Hypothalamus (tissue), 51 donors: ENCODE measurements around the gene TSC22D3.

Experiments used
- DNase-seq, 51 donors: peaks; one replicate each; lab custom pipeline; 2025; lab: John Stamatoyannopoulos, UW

The TSC22D3 gene

DNA sequence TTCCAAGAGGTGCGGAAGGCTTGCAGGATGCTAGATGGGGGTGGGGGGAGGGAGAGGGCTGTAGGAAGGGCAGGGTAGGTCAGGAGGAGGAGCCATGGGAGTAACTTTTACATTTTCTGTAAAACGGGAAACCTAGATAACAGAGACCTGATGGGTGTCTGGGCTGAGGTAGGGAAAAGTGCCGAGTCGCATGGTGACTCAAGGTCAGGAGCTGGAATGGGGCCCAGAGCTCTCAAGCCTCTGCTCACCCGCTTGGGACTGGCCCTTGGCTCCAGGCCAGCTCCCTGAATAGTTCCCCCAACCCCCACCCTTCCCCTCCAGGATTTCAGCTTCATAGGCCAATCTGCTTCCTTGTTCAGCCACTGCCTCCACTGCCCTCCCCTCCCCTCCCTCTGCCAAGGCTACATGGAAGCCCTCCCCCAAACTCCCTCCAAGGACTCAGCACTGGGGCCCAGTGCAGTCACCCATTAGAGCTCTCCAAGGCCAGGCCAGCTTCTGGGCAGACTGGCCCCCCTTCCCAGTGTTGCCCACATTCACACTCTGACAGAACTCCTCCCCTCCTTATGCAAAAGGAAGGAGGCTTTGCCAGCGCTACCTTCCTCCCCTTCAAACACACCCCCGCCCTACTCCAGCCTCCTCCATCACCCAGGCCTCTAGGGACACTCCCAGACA is 43.6 kb downstream of the TSC22D3 start:
- peak in 47 of 51 donors; percentile 2 to 88 (median 48) for DNase-seq

DNA sequence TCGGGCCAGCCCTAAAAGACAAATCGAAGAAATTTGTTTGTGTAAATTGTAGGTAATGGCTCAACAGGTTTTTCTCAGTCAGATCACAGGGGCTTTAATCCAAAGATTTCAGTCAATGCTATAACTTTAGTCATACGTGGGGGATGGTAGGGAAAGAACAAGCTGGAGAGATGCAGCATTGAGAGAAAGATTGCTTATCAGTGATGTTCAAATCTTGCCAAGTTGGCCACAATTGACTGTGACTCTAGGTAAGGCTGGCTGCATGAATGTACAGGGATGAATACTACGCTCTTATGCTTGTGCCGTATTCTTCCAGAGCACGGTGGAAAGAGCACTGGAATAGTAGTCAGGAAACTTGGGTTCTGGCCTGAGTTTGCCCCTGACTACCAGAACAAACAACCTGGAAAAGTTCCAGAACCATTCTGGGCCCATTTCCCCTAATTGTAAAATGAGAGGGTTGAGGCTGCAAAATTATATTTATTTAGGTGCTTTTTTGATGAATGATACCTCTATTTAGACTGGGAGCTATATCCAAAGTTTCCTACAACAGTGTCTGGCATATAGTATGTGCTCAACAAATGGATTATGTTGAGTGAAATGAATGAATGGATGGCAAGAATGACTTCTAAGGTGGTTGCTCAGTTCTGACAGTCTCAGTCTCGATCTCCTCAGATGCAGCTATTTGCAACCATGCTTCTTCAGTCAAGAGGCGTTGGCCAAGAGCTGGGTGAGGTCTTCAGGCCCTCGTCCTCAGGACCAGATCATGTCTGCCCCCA is 44.4 kb downstream of the TSC22D3 start:
- no peak for DNase-seq

DNA sequence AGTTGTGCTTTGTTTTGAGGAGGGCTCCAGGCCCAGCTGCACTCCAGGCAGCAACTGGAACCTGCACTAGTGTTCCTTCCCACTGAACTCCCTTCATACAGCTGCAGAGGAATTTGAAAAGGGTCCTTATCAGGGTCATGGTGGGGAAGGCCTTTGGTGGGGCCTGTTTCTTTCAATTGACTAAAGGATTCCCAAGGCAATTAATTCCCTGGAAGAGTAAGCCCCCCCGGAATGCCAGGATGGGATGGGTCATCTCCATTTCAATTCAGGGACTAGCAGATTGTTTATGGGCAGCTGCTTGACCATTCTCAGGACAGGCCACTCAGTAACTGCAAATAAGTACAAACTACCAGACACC is 45.3 kb downstream of the TSC22D3 start:
- no peak for DNase-seq

DNA sequence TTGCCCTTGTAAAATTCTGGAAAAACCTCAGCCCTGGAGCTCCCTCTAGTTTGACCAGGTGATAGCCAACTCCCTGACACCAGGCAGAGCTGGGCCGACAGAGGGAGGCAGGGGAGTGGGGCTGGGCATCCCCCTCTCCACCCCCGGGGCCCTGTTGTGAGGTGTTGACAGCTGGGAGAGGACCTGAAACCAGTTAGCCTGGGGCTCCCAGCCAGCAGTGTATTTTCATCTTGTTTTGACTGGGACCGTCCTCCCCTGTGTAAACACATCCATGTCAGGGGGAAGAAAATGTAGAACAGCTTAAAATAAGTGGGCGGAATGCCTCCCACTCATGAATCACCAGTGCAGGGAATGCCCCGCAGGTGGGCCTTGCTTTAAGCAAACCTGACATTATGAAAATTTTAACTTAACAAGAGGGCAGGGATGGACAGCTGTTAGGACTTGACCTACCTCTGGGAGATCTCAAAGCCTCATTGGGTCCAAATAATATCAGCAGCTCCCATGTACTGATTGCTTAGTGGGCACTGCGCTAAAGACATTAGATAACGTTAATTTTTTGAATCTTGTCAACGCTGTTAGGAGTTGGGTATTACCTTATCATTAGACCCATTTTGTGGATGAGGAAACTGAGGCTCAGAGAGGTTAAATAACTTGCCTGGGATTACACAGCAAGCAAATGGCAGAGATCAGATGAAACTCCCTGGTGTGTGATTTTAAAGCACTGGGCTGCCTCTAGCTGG is 45.9 kb downstream of the TSC22D3 start:
- DNase-seq: peak in 1 of 51 donors; percentile 28

DNA sequence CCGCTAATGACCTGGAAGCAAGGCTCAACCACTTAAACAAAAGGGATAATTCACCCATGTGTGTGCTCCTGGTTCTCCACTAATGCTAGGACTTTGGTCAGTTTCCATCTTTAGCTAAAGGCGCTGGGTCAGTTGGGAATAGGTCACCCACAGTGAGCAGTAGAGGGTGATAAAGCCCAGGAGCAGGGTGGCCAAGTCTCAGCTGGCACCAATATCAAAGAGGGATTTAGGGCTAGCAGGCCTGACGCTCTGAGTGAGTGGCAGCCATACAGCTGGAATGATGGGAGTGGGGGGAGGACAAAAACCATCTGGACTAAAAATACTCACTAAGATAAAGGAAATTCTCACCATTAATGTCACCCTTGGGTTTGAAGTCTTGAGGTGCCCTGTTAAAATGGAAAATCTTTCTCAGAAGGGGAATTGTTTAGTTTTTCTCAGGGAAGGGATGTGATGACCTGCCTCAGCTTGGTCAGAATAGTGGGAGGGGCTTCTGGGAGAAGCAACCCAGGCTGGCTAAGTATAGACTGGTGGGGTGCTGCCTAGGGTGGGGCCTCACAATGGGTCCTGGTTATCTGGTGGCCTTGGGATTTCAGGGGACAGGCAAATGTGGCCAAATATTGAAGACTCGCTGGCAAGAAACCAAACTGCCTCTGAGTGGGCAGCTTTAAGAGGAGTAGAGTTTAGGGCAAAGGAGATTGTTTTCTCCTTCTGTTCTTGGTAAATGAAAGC is 47.1 kb downstream of the TSC22D3 start:
- DNase-seq: peak in 17 of 51 donors; percentile 1 to 28 (median 3)

DNA sequence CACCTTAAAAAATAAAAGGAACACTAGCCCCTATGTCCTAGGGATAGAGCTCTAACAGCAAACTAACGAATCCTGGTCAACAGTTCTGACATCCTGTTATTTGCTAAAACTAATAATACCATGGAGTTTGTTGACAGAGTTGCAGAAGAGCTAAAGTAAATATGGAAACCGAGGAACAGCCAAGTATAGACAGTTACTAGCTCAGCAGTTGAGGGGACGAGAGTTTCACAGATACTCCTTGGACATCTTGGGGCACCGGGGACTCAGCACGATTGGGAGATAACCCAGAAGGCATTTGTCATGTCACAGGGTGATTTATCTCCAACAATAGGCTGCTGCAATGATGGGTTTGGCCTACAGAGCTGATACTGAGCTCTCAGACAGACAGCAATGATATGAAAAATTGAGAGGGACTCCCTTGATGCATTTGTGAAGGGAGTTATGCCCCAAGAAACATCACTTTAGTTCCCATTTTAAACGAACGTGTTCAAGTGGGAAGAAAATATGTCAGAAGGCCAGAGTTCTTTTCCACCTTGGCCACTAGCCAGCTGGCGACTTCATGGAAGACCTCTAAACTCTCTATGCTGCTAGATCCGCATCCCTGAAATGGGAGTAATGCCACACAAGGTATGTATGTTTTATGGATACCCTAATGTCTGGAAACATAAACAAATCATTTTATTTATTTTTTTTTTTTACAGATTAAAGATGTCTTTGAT is 48.6 kb downstream of the TSC22D3 start:
- no peak for DNase-seq

DNA sequence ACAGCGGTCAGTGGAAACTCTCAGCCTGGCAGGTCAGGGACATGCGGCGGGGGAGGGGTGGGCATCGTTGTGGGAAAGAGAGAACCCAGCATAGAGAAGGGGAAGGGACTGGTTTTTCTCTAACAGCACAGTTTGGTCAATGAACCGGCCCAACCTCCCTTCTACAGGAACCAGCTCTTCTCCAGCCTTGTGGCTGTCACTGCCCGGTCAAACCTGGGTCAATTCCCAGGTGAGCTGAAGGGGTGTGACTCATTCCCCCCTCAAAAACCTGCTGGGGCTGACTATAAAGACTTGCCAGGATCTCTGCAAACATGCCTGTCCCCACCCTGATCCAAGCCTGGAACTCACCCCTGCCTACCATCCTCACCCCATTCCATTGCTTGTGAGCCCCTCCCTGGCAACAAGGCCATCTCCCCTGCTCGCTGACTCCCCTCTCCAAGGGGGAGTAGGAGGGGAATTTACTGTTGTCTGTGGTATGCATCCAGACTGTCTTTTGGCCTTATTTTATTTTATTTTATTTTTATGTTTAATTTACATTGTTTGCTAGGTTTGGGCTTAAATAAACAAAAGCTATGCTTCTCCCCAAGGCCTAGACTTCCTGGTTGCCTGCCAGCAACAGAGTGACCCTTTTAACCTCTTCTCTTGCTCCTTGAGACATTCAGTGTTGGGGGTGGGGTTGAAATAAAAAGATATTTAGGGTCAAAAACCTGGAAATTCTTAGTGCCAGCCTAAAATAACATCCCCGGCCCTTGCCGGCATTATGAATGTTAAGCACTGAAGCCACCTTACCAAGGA is 49.6 kb downstream of the TSC22D3 start:
- DNase-seq: no peak

DNA sequence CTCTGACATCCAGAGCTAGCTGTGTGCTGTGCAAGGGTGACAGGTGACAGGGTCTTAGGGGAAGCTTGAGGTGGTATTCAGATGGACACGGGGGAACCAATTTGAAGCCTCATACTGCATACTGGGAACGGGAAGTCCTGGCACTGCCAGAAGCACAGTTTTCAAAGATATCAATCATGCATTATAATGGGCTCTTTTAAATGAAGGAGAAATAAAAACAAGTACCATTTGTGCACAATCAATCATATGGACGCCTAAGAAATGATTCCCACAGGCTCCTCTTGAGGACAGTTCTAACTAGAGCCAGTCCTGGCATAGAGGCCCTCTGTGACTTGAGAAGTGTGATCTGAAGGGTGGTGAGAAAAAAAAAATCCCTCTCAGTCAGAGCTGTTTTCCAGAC is 50.9 kb downstream of the TSC22D3 start:
- DNase-seq: no peak

DNA sequence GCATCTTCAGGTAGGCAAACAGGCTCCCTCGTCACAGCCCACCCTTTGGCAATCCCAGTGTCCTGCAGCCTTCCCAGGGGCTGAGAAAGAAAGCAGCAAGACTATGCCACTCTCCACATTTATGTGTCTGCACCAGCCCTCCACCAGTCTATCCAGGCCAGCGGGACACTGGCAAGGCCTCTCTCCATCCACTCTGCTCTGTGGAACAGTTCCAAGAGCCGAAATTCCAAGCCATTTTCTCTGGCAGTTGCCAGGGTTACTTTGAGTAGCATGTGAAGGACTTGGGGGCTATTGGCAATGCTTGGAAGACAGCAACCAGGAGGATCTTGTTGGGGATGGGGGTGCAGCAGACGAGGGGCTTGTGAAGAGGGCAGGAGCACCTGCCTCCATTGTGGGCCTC is 52.1 kb downstream of the TSC22D3 start:
- DNase-seq: peak in 5 of 51 donors; percentile 2 to 11 (median 5)

DNA sequence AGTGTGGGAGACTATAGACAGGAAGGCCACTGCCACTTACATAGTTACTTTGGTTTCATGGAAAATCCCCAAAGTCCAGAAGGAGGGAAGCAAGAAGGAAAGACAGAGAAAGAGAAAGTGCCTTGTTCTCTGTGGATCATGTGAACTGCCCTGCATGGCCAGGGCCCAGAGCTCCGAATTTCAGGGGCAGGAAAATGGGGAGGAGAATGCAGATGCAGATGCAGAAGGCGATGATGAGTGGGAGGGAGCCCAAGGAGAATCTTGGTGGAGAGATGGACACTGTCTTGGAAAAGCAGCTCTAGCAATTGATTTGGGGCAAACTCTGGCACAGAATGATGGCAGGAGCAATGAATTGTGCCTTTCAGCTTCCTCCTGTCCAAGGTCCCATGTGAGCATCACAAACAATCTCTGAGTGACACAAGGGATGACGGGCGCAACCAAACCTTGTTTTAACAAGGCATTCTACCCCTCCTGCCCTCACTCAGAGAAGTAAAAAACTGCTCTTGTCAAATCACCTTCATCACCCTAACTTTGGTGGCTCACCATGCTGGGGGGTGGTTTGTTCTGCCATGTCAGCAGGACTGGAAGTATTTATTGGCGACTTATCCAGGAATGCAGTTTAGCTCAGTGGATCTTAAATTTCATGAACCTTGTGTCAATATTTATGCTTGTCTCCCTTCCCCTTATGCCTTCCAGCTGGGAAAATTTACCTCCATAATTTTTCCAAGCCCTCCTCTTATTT is 53.5 kb downstream of the TSC22D3 start:
- DNase-seq: peak in 5 of 51 donors; percentile 3 to 12 (median 7)

DNA sequence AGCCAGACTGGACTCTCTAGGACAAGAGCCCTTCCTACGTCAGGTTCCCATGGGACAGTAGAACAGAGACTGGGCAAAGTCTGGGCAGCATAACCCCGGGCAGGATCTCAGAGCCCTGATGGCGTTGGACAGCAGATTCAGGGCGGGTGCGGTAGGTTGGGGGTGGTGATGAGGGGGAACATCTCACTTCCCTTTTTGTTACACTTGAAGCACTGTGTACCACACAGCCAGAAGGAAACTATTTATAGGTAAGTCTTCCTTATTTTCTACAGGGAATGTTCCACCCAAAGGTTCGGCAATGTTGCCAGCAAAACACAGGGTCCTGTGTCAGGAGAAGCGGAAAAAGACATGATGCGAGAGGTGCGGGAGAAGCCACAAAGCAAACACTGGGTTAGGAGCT is 54.3 kb downstream of the TSC22D3 start:
- DNase-seq: no peak

DNA sequence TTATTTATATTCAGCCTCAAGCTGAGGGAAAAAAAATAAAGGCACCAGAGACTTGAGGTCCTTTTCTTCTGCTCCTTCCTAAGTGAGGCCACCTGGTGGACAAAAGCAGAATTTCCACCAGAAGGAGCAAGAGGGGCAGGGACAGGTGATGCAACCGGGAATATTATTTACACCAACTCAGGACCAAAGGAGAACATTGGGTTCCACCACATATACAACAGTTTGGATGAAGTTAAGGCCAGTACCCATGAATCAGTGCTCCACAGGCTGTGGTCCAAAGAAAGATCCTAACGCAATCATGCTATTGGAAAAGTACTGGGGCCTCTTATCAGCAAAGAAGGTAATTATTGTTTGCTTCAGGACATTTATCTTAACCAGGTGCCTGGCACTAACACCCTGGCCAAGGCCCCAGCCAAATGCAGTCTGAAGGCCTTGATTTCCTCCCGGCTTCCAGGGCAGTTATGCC is 57.4 kb downstream of the TSC22D3 start:
- peak in 36 of 51 donors; percentile 0 to 59 (median 17) for DNase-seq

DNA sequence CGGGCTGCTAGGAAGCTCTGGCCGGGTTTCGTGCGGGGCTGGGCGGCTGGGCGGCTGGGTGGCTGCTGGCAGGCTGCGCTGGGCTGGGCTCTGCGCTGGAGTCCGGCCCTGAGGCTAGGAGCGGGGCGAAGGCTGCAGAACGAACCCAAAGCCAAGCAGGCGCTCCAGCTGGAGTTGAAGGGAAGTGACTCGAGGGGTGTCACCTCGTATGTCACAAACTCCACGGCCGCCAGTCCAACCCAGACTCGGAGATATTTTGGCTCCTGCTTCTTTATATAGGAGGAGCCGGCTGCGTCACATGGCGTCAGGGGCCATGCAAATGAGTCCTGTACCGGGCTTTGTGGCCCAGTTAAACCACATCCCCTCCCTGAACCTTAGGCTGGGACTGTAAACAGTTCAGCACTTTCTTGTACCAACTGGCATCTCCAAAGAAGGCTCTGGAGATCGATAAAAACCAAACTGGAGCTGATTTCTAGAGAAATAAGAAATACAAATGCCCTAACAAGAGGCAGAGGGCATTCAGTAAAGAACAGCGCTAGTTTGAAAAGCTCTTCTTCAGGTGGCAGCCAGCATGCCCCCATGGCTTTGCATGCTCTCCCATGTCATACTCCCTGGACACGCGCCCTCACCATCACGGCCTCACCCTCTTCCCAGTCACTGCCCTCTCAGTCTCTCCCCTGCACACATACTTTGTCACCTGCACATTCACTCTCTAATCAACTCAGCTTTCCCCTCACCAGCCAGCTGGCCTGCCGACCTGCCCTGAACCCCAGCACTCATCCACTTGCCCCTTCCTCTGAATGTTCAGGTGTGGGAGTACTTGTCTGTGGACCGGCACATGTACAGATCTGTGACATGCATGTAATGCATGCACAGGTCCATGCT is 58.5 kb downstream of the TSC22D3 start:
- DNase-seq: peak; percentile 5 to 83 (median 51)

DNA sequence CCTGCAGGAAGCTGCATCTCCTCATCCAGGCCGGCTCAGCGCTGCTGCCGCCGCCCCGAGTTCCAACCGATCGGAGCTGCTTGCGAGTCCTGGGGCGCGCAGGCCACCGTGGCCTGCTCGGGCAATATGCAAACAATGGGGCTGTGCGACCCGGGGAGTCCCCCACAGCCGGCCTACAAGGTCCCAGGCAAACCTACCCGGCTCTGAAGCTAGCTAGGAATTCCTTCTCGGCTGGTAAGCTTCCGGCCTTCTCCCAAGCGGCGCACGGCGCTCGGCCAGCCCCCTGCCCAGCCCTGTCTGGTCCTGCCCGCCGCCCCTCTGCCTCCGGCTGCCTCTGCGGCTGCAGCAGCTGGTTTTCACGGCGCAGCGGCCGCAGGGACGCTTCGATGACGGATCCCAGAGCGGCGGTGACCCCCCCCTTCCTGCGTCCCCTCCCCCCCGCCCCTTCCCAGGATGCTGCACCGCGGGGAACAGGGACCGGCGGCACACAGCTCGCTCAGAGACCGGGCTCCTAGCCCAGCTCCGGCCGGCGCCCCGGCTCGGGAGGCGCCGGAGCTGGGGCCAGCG is 59.4 kb downstream of the TSC22D3 start:
- DNase-seq: peak in 40 of 51 donors; percentile 1 to 73 (median 30)

DNA sequence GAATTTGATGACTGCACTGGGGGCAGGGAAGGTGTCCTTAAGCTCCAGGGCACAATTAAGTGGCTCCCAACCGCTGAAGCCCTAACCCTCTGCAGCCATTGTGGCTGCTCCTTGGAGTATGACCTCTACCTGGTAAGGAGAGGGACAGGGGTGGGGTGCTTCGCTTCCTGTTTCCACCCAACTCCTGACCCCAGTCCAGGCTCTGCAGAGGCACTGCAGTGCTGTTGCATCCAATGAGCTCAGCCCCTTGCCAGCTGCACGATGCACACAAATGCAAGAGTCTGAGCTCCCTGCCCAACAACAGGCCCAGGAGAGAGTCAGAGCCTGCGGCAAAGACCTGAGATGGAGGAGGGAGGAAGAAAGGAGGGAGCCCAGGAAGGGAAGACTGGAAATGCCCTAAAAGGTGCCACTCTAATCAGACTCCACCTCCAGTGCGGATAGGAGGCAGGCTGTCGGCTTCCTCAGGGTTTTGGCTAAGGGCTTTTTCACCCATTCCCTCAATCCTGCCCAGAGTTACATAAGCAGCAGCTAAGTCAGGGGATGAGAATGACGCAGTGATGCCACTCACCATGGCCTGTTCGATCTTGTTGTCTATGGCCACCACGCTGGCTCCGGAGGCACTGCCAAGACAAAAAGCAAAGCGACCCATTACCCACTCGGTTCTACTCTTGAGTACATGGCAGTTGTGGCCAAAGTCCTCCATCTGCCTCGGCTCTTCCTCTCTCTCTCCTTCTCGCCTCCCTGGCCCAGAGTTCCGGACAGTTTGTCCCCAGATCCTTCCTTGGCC is 60.1 kb downstream of the TSC22D3 start:
- DNase-seq: peak in 12 of 51 donors; percentile 1 to 37 (median 19)

DNA sequence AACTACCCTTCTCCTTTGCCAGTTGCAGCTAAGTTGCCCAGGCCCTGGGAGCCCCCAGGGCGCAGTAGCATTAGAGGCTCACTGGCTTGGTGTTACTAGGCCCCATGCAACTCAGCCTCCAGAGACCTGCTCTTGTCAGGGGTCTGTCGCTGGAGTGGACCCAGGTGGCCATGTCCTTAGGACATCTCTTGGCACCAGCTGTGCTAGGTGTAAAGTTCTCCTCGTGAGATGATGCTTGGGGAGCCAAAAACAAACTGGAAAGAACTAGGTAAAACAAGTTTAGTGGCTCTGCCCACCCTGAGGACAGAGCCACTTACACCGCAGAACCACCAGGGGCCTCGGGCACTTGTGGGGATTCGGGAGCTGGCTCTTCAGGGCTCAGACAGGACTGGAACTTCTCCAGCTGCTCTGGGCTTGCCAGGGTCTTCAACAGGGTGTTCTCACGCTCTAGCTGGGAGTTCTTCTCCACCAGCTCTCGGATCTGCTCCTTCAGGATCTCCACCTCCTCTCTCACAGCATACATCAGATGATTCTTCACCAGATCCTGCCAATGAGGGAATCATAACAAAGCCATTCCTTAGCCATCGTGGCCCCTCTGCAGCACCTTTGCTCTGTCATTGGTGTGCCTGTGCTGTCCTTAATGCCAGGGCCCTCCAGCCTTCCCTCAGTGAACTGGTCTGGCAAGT is 61.2 kb downstream of the TSC22D3 start:
- peak in 5 of 51 donors; percentile 3 to 10 (median 9) for DNase-seq
